ENCODE measurements around the gene EPB41L2.
"Not testable (repeated sequence)": the region's sequence is repeated elsewhere in the genome, so short reads cannot be mapped to it uniquely, and the experiment has no call there.

The EPB41L2 gene

GRCh38 chr6:131003488-131004386 lies 59.3 kb downstream of the EPB41L2 start:
- DNase-seq (ENCODE audit: low spot score) = peak; percentile 80

GRCh38 chr6:131002661-131002980 lies 60.4 kb downstream of the EPB41L2 start:
- DNase-seq (ENCODE audit: low spot score) = no peak

- no peak for DNase-seq (ENCODE audit: low spot score)
These were observed 60.9 kb downstream of the EPB41L2 start for GRCh38 chr6:131001945-131002660.

- DNase-seq (ENCODE audit: low spot score) = no peak
These were observed 61.8 kb downstream of the EPB41L2 start for GRCh38 chr6:131001111-131001736.

- no peak for DNase-seq (ENCODE audit: low spot score)
These were observed 62.5 kb downstream of the EPB41L2 start for GRCh38 chr6:131000544-131000943.

- DNase-seq (ENCODE audit: low spot score) = no peak
These were observed 65.8 kb downstream of the EPB41L2 start for GRCh38 chr6:130997061-130997753.

- DNase-seq (ENCODE audit: low spot score) = no peak
These were observed 66.4 kb downstream of the EPB41L2 start for GRCh38 chr6:130996635-130997034.

GRCh38 chr6:130995783-130996447 lies 67.1 kb downstream of the EPB41L2 start:
- no peak for DNase-seq (ENCODE audit: low spot score)

GRCh38 chr6:130994319-130995097 lies 68.5 kb downstream of the EPB41L2 start:
- no peak for DNase-seq (ENCODE audit: low spot score)

- DNase-seq (ENCODE audit: low spot score) = no peak
These were observed 69.7 kb downstream of the EPB41L2 start for GRCh38 chr6:130993292-130993765.

GRCh38 chr6:130991422-130992137 lies 71.5 kb downstream of the EPB41L2 start:
- no peak for DNase-seq (ENCODE audit: low spot score)

GRCh38 chr6:130987539-130987938 lies 75.5 kb downstream of the EPB41L2 start:
- DNase-seq (ENCODE audit: low spot score) = not testable (repeated sequence)

- no peak for DNase-seq (ENCODE audit: low spot score)
These were observed 77.9 kb downstream of the EPB41L2 start for GRCh38 chr6:130985115-130985514.

GRCh38 chr6:130982941-130983456 lies 80.0 kb downstream of the EPB41L2 start:
- no peak for DNase-seq (ENCODE audit: low spot score)

GRCh38 chr6:130982135-130982534 lies 80.9 kb downstream of the EPB41L2 start:
- no peak for DNase-seq (ENCODE audit: low spot score)

GRCh38 chr6:130981409-130981808 lies 81.6 kb downstream of the EPB41L2 start:
- no peak for DNase-seq (ENCODE audit: low spot score)

GRCh38 chr6:130980310-130981032 lies 82.6 kb downstream of the EPB41L2 start:
- DNase-seq (ENCODE audit: low spot score) = no peak

GRCh38 chr6:130978660-130979396 lies 84.2 kb downstream of the EPB41L2 start:
- no peak for DNase-seq (ENCODE audit: low spot score)
